Retina (tissue), 1 donor: Measurements from ENCODE around the gene MAL.
"Not testable (repeated sequence)": the region's sequence is repeated elsewhere in the genome, so short reads cannot be mapped to it uniquely, and the experiment has no call there.

ENCODE experiments used
- DNase-seq: peaks from one replicate; pipeline ENCODE4 v3.0.0-alpha.2; 2016

MAL gene

GRCh38 chr2:95068256-95068655 is 42.7 kb downstream of the MAL start:
- no peak for DNase-seq

DNA sequence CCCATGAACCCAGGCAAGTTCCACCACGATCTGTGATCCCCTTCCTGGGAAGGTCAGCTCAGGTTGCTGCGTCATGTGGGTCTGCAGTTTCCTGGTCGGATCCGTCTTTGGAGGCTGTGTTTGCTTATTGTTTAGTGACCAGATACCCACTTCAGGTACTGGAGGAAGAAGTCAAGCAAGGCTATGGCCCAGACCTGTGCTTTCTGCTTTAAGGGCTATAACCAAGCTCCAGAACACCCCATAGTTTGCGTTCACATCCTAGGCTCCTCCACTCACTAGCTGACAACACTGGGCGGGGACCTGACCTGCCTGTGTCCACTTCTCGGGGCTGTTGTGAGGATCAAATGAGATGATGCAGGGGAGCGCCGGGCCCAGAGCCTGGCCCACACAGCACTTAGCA is 44.0 kb downstream of the MAL start:
- no peak for DNase-seq

- no peak for DNase-seq
Observed at GRCh38 chr2:95071856-95072255, 46.3 kb downstream of the MAL start.

GRCh38 chr2:95072424-95072823 is 46.9 kb downstream of the MAL start:
- no peak for DNase-seq

GRCh38 chr2:95073856-95074662 is 48.6 kb downstream of the MAL start:
- DNase-seq = no peak

DNA sequence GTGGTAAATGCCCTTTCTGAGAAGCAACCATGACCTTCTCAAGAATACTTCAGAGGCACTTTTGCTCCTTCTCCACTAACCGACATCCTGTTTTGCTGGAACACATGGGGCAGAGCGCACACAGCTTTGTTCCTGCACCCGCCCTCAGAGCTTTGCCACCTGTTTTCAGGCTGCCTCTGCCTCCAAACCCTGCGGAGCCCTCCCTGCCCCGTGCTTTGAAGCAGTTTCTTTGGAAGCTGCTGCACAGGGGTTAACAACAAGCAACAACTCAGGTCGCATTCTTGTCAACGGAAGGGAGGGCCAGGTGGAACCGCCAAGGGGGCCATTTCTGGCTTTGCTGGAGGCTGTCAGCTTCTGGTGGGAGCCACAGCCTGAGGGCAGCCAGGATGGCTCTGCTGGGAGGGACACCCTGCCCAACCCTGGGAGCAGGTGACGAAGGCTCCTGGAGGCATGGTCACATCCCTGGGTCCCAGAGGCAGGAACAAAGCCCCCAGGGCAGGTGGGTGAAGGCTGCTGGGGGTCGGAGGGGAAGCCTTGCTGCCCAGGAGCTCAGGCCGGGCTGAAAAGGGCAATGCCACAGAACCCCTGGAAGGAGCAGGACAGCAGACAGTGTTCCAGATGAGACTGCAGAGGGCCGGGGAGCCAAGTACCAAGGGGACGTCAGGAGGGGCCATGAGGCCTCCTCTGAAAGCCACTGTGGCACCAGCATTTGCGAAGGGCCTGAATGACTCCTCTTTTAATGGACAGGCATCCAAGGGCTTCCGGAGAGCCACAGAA is 49.3 kb downstream of the MAL start:
- no peak for DNase-seq

- DNase-seq = no peak
Observed at GRCh38 chr2:95075440-95076132, 50.1 kb downstream of the MAL start.

DNA sequence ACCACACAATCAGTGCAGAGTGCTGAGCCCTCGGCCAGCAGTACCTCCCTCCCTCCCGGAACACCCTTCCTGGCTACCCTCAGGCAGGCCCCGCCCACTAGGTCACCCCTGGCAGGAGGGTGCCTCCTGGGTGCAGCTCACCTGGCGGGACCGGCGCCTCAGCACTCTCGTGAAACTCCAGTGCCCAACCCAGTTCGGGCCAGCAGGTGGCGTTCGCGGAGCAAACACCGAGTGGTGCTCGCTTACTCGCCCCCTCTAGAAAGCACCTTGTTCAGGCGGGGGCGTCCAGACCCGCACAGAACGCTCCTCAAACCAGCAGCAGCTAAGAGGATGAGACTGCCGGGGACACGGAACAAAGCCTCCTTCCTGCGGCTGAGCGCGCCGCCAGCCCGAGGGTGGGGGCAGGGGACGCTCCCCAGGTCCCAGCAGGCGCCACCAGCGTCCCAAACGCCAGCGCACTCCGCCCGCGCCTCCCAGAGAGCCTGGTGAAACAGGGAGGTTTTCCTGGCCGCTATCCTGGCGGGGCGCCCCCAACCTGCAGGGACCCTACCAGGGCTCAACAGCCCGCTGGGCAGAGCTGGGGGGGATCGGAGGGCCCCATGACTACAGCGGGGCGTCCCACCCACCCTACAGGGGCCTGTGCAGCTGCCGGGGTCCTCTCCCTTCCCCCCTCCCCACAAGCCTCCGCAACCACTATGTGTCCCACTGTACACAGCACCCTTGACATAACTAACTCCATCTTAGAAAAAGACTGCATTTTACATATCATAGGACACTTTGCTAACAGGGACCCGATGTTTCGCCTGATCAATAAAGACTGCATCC is 51.4 kb downstream of the MAL start:
- DNase-seq = peak; percentile 83

DNA sequence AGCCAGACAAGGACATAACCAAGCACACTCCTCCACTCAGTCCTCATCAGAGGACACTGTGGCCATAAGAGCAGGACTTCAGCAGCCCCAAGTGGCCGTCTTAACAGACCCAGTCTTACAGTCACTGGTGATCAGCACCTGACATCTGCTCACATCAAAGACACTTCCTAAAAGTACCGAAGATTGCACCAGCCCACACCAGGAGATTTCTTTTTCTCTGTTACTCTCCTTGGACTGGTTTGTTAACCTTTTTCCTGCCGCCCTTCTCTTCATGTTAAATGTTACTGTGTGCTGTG is 52.0 kb downstream of the MAL start:
- DNase-seq = no peak

DNA sequence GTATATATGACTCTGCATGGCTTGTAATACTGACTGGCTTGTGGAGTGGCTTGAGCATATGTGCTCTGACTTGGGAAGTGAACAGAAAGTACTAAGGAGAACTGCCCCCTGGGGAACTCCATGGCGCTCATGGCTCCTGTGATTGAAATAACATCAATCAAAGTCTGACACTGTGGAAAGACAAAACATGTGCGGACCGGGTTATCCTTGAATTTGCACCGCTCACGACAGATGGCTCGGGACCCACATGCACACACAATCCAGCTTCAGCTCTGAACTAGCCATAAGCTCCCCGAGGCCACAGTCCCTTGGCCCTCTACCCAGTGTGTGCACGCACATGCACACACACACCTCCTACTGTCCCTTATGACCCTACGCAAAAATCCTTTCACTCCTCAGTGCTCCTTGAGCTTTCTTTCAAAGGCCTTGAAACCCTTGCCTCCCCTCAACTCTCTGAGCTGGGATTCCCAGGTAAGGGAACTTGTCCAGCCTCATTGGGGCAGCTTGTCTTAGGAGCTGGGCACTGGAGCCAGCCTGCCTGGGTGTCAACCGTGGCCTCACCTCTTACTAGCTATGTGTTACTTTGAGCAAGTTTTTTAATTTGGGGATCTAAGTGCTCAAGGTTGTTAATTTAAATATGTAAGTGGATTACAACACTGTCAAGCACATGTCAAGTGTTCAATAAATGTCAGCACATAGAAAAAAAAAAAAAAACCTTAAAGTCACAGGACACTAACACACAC is 52.5 kb downstream of the MAL start:
- DNase-seq = no peak

GRCh38 chr2:95079199-95079683 is 53.7 kb downstream of the MAL start:
- DNase-seq = no peak

- DNase-seq = no peak
Observed at GRCh38 chr2:95082477-95082876, 57.0 kb downstream of the MAL start.

GRCh38 chr2:95086017-95086416 is 60.5 kb downstream of the MAL start:
- DNase-seq = no peak

- no peak for DNase-seq
Observed at GRCh38 chr2:95087379-95087778, 61.9 kb downstream of the MAL start.

DNA sequence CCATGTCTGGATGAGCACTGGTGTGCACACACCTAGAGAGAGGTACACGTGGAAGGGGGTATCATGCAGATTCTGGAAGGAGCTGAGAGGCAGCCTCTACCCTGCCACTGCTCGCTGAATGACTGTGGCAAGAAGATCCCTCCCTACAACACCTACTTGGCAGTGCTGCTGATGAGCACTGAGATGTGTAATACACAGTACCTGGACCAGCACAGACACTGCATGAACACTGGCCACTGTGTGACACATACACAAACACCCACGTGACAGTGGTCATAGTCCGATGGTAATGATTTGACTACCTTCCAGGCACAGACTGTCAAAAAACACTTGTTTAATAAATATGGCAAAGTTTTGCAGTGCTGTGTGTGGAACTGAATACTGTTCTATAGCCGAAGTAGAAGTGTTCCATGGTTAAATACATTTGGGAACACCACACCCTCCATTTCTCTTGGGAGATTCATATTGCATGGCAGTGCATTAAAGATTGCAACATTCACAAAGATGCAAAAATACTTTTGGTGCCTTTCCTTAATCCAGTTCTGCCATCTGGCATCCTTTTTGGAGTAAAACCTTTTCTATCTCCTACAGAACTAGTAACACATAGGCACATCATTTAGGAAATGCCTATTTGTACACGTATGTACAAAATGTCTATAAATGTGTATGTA is 66.5 kb downstream of the MAL start:
- no peak for DNase-seq

GRCh38 chr2:95098273-95098672 is 72.8 kb downstream of the MAL start:
- not testable (repeated sequence) for DNase-seq

DNA sequence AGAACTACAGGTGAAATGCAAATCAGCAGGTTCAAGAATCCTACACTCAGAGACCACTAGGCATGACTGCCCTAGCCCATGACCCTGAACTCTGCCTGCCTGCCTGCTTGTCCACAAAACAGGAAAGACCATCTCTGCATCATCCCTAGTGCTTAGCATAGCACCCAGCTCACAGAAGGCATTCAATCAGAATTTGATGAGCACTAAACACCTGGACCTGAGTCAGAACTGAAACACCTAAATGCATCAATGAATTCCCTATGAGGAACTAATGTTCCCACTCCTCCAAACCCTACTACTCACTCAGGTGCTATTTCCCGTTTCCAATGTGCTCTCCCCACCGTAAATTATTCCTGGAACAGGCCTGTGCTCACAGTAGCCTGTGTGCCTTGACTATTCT is 74.4 kb downstream of the MAL start:
- no peak for DNase-seq
